Right hindlimb (tissue), 1 donor: ENCODE data around the gene FER.
"Not testable (repeated sequence)": the region's sequence is repeated elsewhere in the genome, so short reads cannot be mapped to it uniquely, and the experiment has no call there.

Experiments
- DNase-seq: peaks from one replicate; pipeline ENCODE4 v3.0.0-alpha.2; 2018

FER gene

GRCh38 chr5:108983461-108984092 is 235.9 kb downstream of the FER start:
- DNase-seq: no peak

- DNase-seq: no peak
These were observed 242.2 kb downstream of the FER start for GRCh38 chr5:108989761-108990392.

DNA sequence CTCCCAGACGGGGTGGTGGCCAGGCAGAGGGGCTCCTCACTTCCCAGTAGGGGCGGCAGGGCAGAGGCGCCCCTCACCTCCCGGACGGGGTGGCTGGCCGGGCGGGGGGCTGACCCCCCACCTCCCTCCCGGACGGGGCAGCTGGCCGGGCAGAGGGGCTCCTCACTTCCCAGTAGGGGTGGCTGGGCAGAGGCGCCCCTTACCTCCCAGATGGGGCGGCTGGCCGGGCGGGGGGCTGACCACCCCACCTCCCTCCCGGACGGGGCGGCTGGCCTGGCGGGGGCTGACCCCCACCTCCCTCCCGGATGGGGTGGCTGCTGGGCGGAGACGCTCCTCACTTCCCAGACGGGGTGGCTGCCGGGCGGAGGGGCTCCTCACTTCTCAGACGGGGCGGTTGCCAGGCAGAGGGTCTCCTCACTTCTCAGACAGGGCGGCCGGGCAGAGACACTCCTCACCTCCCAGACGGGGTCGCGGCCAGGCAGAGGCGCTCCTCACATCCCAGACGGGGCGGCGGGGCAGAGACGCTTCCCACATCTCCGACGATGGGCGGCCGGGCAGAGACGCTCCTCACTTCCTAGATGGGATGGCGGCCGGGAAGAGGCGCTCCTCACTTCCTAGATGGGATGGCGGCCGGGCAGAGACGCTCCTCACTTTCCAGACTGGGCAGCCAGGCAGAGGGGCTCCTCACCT is 244.8 kb downstream of the FER start:
- not testable (repeated sequence) for DNase-seq

DNA sequence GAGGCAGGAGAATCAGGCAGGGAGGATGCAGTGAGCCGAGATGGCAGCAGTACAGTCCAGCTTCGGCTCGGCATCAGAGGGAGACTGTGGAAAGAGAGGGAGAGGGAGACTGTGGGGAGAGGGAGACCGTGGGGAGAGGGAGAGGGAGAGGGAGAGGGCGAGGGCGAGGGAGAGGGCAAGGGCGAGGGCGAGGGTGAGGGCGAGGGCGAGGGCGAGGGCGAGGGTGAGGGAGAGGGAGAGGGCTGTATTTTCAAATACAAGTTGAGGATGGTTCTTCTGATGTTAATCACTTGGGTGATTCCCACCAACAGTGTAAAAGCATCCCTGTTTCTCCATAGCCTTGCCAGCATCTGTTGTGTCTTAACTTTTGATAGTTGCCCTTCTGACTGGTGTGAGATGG is 245.7 kb downstream of the FER start:
- not testable (repeated sequence) for DNase-seq

GRCh38 chr5:108997720-108998119 is 250.0 kb downstream of the FER start:
- DNase-seq: no peak

- no peak for DNase-seq
These were observed 250.5 kb downstream of the FER start for GRCh38 chr5:108998216-108998615.

- no peak for DNase-seq
These were observed 256.2 kb downstream of the FER start for GRCh38 chr5:109003928-109004327.

GRCh38 chr5:109005297-109006009 is 257.8 kb downstream of the FER start:
- no peak for DNase-seq

DNA sequence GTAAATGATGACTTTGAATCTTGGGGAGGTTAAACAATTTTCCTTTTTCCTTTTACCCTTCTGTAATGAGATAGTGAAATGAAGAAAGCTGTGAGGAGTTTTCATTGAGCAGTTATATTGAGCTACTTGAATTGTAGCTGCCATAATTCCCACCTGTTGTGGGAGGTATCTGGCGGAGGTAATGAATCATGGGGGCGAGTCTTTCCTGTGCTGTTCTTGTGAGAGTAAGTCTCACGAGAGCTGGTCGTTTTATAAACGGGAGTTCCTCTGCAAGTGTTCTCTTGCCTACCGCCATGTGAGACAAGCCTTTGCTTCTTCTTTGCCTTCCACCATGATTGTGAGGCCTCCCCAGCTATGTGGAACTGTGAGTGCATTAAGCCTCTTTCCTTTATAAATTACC is 258.4 kb downstream of the FER start:
- no peak for DNase-seq

DNA sequence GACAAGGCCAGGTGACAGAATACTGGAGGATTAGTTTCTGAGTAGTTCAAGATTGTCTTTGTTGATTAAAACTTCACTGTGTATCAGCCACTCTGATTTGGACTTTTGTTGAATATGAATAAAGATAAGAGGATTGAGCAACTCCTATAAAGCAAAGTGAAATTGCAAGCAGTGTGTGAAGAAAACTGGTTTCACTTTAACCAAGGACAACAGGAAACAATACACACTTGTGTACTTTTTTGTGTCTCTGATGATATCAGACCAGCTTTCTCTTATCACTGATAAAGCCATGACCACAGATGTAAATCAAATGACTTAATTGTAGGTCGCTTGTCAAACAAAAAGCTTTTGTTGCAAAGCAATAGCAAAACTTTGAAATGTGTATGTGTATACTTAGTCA is 268.6 kb downstream of the FER start:
- DNase-seq: no peak

- no peak for DNase-seq
These were observed 274.4 kb downstream of the FER start for GRCh38 chr5:109022056-109022455.

DNA sequence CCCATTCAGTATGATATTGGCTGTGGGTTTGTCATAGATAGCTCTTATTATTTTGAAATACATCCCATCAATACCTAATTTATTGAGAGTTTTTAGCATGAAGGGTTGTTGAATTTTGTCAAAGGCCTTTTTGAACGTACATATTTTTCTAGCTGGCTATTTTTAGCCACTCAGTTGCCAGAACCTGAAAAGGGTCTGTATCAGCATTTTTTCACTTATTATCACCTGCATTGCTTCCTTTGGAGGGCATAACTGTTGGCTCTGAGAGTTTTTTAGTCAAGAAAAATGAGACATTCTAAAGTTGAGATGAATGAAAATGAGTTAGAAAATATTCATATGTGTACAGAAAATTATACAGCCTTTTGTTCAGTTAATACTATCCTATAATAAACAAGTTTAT is 278.0 kb downstream of the FER start:
- not testable (repeated sequence) for DNase-seq

- DNase-seq: no peak
These were observed 280.4 kb downstream of the FER start for GRCh38 chr5:109027983-109028607.

DNA sequence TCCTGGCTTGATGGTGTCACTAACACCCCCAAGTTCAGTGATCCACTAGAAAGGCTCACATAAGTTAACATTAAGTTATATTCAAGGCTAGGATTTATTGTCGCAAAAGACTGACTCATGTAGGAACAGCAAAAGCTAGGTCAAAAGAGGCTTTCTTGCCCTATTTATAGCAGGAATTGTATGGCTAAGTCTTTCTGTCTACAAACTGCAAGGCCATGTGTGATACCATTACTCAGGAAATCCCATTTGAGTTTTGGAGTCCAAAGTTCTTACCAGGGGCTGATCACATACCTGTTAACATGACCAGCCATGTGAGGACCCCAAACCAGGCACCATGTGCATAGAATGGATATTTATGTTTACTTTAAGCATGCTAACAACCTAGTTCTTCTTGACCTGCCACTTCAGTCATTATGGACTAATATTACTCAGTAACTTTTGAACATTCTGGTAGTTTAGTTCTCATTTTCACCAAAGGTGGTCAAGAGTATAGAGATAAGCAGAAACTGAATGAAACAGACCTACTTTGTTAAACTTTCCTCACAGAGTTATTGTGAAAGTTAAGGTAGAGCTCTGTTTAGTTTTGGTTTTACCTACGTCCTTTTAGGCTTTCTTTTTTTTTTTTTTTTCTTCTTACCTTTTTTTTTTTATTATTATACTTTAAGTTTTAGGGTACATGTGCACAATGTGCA is 281.1 kb downstream of the FER start:
- no peak for DNase-seq

DNA sequence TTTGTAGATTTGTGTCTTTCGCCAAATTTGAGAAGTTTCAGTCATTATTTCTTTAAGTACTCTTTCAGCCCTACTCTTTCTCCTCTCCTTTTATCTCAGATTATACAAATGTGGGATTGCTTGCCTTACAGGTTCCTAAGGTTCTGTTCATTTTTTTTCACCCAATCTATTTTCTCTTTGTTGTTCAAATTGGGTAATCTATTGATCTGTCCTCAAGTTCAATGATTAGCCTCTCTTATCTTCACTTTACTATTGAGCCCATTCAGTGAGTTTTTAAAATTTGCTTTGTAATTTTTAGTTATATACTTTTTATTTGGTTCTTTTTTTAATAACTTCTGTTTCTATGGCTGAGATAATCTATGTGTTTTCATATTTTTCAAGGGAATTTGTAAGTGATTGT is 282.1 kb downstream of the FER start:
- DNase-seq: no peak

GRCh38 chr5:109030360-109031143 is 282.9 kb downstream of the FER start:
- DNase-seq: no peak

- no peak for DNase-seq
These were observed 286.6 kb downstream of the FER start for GRCh38 chr5:109034306-109034705.

DNA sequence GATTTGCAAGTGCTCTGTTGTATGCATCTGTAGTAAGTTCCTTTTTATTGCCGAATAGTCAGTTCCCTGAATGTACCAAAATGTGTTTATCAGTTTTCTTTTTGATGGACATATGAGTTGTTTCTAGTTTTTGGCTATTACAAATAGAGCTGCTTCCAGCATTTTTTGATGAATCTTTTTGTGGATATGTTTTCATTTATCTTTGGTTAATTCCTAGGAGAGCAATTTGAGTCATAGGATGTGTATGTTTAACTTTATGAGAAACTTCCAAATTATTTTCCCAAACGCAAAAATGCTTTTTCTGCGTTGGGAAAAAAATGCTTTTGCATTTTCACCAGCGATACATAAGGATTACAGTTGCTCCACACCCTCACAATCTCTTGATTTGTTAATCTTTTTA is 287.7 kb downstream of the FER start:
- DNase-seq: no peak

DNA sequence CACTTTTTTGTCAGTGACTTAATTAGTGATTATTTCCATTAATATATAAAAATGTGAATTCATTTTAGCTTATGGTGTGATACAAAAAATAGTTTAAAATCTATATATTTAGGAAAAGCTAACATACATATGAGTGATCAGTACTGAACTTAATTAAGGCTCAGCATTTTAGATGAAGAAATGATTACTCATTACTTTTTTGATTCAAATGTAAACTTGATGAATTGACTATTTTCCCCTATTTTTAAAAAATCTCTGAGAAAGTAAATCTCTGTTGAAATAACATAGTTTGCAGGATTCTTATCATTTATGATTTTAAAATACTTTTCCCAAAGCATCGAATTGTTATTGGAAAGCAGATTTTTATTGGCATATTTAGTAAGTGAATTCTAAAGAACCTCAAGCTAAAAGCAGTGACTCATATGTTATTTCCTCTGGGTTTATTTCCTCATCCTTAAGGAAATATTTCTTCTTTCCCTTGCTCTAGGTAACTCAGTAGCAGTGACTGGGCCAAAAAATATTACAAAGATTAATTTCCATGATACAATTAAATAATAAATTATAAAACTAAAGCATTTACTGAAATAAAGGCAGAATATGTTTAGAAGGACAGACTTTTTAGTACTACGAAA is 290.6 kb downstream of the FER start:
- DNase-seq: no peak

- DNase-seq: no peak
These were observed 293.6 kb downstream of the FER start for GRCh38 chr5:109041317-109041716.

- no peak for DNase-seq
These were observed 298.0 kb downstream of the FER start for GRCh38 chr5:109045710-109046109.
